Epithelial cell of esophagus (primary cell): ENCODE results near the gene EML4.
A peak's percentile ranks its signal among the peaks of the same experiment; 100 is the strongest.

Source experiments
- DNase-seq: peaks from one replicate; pipeline ENCODE4 v3.0.0; 2010; ENCODE audit warnings: low read depth
- H3K4me3 ChIP-seq: 2 replicates; pipeline ENCODE4 v1.5.1; 2011; ENCODE audit warnings: mild to moderate bottlenecking, low read length, control low read depth
- TF ChIP-seq, protein P1 (sequence below): IDR thresholded peaks from 2 replicates; pipeline ENCODE4 v1.5.1; 2011; ENCODE audit warnings: low read depth, mild to moderate bottlenecking, low read length, control low read depth, inconsistent platforms; ENCODE audit not compliant: insufficient read depth; ENCODE audit errors: missing control alignments

EML4 gene

DNA sequence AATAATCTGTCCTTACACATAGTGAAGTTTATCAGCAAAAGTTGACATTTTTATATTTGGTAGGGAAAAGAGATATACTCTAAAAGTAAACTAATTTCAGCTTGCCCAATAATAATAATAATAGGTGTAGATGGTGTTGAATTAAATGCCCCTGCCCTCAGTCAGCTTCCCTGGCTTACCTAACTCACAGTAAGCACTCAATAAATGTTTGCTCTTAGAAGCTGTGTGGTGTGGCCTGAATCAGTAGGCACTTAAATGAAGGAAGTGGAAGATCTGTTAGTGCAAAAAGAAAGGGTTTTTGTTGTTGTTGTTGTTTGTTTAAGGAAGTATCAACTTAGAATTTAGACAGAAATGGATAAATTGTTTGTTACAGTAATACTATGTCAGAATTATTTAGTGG, 36.2 kb downstream of the EML4 start:
- TF ChIP-seq, protein P1, sequence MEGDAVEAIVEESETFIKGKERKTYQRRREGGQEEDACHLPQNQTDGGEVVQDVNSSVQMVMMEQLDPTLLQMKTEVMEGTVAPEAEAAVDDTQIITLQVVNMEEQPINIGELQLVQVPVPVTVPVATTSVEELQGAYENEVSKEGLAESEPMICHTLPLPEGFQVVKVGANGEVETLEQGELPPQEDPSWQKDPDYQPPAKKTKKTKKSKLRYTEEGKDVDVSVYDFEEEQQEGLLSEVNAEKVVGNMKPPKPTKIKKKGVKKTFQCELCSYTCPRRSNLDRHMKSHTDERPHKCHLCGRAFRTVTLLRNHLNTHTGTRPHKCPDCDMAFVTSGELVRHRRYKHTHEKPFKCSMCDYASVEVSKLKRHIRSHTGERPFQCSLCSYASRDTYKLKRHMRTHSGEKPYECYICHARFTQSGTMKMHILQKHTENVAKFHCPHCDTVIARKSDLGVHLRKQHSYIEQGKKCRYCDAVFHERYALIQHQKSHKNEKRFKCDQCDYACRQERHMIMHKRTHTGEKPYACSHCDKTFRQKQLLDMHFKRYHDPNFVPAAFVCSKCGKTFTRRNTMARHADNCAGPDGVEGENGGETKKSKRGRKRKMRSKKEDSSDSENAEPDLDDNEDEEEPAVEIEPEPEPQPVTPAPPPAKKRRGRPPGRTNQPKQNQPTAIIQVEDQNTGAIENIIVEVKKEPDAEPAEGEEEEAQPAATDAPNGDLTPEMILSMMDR = no peak
- H3K4me3 ChIP-seq = no peak overlapping the region
- DNase-seq = no peak

GRCh38 chr2:42207826-42208225, 38.7 kb downstream of the EML4 start:
- TF ChIP-seq, protein P1 = no peak
- H3K4me3 ChIP-seq = no peak overlapping the region
- DNase-seq = no peak

DNA sequence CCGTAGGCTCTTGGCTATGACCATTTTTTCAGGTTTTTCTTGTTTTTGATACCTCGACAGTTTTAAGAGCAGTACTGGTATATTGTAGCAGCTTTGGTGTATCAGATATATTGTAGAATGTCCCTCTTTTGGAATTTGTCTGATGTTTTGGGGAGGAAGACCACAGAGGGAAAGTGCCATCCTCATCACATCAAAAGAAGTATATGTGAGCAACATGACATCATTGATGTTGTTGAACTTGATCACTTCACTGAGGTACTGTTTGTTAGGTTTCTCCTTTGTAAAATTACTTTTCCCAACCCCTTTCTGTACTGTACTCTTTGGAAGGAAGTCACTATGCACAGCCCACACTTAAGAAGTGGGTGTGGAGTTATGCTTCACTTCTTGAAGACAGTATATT, 41.0 kb downstream of the EML4 start:
- no peak for DNase-seq
- no peak overlapping the region for H3K4me3 ChIP-seq
- TF ChIP-seq, protein P1 = no peak

DNA sequence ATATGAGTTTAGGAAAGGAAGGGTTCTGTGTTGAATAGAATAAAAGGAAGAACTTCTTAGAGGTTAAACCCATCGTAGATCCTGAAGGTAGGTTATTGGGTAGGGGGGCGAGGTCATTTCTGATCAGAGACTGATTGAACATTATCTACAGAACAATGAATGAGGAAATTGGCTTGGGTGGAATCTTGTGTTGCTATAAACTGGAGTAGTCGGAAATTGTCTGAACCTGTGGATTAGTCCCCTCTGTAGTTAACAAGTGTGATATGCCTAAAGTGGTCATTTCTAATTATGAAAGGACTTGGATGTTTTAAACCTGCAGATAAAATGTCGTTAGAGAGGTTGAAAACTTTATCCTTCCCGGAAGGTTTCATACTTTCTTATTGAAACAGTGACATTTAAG, 42.1 kb downstream of the EML4 start:
- no peak for DNase-seq
- H3K4me3 ChIP-seq = no peak overlapping the region
- TF ChIP-seq, protein P1 = no peak

GRCh38 chr2:42214669-42215068, 45.5 kb downstream of the EML4 start:
- no peak overlapping the region for H3K4me3 ChIP-seq
- TF ChIP-seq, protein P1 = no peak
- peak; percentile 11 for DNase-seq

DNA sequence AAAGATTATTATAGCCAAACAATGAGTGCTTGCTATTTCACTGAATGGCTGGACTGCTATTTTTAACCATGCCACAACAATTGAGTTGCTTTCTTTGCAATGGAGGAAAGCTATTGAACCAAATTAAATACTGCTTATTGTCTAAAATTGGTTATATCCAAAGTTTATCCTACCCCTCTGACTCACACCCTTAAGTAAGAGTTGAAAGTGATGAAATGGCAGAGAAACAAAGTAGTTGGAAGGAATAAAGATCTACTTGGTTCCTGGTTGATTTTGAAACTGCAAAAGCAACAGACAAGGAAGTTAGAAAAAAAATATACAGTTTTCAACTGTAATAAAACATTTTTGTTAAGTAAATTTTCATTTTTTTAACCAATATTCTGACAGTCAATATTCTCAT, 47.5 kb downstream of the EML4 start:
- TF ChIP-seq, protein P1 = no peak
- H3K4me3 ChIP-seq = no peak overlapping the region
- DNase-seq = peak; percentile 45

- TF ChIP-seq, protein P1 = no peak
- no peak overlapping the region for H3K4me3 ChIP-seq
- no peak for DNase-seq
These were observed 48.2 kb downstream of the EML4 start for GRCh38 chr2:42217307-42217706.
